Measurements from ENCODE around the gene DCTN2.

The DCTN2 gene

DNA sequence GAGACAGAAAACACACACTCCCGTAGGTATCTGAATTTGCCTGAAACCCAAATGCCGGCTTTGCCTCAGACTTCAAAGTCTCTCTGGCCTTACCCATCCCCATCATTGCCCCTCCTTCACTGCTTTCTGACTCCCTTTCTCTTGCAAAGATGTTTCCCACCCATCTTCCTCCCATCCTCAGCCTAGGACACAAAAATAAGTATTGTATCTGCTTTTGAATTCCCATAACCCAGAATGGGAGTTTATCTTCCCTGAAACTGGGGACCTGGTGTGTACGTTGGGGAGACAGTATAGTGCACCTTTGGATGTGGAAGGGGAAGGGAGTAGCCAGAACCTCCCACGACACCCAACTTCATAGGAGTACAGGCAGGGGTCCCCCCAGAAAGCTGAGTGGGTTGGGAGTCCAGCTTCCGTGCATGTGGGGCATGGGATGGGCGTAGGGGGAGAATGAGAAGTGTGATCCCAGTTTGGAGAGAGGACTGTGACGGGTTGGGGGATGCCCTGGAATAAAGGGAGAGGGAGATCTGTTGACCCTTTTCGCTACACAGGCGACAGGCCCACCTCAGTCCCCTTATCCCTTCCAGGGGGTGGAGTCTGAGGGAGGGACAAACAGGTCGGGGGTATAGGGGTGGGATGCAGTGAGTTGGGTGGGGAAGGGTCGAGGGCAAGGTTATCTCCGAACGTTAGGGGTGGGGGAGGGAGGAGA lies 2.4 kb upstream of the DCTN2 start:
- DNase-seq, result no peak

DNA sequence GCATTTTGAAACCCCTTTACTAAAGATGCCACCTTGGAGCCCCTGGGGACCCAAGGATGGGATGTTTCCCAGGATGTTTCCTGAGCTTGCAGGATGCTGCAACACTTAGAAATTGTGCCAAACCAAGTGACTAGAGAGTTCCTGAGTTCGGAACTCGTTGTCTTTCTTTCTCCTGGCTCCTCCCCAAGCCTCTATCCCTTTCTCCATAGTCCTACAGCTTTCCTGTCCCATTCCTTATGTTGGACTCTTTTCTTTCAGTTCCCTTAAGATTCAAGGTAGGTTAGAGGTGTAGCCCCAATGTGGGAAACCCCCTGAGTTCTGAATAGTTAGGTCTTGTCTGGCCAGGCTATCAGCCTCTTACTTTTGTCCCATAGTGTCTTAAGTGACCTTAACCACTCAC lies 1.5 kb upstream of the DCTN2 start:
- DNase-seq, result no peak

DNA sequence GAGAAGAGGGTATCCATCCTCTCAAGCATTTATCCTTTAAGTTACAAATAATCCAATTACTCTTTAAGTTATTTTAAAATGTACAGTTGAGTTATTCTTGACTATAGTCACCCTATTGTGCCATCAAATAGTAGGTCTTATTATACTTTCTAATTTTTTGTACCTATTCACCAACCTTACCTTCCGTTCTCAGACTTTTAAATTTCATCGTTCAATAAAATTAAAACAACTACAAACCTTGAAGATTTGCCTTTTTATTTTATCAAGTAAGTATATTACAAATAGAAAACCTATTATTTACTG lies 972 bp upstream of the DCTN2 start:
- no peak for DNase-seq

DNA sequence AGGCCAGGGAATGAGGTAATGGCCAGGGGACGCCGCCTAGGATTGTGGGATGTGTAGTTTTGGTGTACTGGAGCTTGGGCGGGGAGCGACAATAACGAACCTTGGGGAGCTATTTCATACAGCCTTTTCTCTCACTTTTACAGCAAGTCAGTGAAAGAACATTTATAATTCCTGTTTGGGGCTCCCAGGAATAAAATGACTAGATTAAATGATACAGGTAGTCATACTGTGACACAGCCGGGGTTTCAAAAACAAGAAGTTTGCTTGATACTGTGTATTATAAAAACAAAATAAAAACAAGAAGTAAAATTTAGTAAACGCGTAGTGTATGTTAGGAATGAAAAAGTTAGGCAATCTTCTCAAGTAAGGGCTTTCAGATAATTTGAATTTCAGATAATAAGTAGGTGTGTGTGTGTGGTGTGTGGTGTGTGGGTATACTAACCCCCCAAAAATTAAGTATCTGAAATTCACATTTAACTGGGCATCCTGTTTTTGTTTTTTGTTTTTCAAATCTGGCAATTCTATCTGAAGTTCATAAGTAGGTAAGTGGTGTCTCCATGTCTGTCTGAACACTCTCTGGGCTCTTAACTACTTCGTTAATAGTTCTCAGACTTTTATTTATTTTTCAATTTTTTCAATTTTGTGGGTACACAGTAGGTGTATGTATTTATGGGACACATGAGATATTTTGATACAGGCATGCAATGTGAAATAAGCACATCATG lies 458 bp upstream of the DCTN2 start:
- DNase-seq, result no peak

DNA sequence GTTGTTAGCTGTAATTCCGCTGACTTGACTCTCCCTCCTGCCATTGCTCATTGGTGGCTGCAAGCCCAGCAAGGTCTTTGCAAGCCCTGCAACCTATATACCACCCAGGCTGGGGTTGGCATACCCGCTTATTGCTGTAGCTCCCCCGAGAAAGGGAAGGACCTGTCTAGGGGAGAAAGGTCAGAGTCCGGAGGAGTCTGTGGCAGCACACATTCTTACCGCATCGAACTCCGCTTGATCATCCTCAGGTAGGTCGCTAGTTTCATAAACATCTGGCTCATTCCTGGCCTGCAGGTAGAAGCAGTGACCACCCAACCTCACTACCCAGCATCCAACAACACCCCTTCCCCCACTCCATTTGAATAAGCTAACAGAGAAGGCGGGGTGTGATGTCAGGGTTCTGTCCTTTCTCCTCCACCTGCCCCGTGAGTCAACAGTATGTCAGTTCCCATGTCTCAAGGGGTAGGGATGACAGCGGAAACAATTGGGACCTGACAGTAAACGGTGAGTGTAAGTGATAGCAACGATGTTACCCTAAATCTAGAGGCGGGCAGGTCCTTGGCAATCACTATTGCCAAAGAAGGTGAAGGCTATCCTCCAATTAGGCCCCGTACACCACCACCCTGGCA lies 1.1 kb downstream of the DCTN2 start:
- peak; percentile 80 to 87 for DNase-seq

DNA sequence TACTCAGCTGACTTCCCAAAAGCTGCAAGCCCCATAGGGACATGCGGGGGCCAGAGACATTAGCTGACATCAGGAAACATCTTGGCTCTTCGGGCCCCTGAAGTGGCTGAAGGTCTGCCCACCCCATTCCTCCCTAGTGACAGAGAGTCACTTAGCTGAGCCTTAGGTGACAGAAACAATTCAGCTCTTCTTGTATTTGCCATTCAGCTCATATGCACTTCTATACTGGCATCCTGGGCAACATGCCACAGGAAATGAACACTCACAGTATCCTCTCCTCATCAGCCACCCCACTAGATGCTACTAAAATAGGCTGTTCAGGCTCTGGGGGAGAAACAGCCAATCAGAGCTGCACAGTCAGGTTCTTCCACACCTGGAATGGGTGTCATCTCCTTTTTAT lies 3.4 kb downstream of the DCTN2 start:
- DNase-seq, result no peak

DNA sequence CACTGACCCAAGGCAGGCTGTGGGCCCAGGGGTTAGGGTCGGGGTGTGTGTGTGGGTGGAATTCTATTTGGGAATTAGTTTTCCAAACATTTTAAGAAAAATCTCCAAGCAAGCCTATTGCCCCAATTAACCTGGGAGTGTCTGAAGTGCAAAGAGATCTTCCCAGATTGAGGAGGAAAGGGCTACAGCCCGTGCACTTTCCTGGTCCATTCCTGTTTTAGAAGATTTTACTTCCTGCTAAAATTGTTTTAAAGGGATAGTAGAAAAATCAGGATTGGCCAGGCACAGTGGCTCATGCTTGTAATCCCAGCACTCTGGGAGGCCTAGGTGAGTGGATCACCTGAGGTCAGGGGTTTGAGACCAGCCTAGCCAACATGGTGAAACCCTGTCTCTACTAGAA lies 5.3 kb downstream of the DCTN2 start:
- no peak for DNase-seq

DNA sequence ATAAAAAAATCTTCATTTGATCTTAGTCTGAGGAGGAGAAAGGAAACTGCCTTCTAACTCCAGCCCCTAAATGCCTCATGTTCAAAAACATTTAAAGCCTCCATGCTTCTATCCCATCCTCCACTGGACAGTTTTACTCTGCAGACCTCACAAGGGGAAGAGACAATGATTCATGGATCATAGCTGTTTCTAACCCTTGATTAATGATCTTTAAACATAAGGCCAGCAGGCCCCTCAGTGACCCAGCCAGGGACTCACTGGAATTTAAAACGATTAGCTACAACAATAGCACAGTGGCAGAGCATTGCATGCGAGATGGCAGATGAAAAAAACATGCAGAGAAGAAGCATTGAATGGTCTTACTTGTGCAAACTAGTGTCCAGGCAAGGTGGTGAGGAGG lies 6.0 kb downstream of the DCTN2 start:
- DNase-seq, result no peak

DNA sequence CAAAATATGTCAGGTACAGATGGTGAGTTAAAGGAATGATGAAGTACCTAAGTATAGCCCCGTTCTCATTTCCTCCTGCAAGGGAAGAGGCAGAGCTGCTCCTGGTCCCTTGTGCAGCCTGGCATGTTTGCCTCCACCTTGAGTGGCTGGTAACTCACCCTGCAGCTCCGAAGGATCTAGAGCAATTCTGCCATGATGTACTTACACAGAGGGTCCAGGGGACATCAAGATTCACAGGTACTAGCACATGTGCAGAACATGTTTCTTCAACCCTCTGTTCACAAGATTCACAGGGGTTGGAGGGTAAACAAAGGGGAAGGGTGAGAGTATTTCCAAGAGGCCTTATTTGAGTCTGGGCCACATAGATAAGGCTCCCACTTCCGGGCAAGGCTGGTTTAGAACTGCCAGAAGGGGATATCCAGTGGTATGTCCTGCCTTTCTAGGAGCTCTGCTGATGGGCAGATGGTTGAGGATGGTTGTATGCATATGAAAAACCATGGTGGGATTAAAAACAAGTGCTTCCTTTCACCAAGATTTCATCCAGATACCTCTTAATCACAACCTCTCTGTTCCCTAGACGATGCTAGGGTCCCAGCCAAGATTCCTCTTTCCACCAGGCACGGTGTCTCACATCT lies 7.7 kb downstream of the DCTN2 start:
- DNase-seq, result no peak

DNA sequence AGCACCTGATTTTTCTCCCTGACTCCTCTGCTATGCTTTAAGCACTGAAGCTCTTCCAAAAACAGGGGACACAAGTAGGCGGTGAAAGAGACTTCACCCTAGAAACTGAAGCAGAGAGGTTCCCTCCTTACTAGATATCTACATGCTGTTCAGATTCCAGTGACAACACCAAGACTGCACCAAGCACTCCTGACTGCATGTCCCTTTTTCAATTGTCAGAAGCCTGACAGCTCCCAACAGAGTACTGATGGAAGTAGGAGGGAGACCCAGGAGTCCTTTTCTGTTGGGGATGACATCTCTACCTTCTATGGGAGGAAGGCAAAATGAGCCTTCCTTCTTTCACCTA lies 10.4 kb downstream of the DCTN2 start:
- DNase-seq, result no peak

DNA sequence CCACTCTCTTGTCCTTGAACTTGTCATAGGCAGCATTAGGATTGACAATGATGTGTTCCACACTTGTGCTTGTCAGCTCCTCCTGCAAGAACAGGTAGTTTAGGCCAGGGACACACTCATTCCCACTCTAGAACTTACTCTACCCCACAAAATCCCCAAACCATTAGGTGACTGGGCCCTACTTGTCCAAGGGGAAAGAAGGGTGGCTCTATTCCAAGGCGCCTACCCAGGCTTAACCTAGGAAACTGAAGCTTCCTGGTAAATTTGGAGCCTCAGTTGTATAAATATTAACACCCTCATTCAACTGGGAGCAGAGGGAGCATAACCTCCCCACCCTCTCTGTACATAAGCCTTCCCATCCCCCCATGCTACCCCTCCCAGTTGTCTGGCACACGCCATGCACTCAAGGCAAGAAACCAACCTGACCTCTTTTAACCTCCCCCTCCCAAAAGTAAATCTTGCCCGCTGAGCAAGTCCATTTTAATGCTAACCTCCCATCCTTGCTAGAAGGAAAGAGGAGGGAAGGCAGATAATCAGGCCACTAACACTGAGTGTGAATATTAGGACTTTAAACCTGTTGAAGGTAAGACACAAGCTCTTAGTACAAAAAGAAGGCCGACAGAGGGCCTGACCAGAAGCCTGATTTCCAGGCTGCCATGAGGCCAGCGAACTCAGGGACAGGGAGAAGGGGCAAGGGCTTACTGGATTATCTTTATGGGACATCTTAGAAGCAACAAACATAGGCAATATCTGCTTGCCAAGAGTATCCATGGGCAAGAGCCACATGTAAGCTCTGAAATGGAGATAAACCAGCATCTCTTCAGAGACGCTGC lies 11.0 kb downstream of the DCTN2 start:
- no peak for DNase-seq

DNA sequence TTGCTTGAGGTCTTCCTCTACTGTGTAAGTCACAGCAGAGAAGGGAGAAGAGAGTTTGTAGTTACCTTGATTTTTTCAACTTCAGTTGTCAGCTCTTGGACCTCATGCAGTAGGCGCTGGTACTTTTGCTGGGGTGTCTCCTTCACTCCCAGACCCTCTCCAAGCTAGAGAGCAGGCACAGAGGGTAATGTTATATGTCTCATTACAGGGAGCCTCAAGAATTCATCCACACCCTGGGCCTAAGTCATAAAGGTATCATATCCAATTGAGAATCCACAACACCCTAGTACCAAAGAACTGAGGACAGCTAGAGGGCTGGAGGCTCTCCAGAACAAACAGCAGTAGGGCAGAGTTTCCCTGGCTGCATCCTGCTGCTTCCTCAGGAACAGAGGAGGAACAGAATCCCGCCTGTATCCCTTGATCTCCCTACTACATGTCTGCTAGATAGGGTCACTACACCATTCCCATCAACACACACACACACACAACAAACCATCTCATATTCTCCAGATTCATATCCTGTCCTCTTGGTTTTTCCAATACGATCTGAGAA lies 11.9 kb downstream of the DCTN2 start:
- no peak for DNase-seq

DNA sequence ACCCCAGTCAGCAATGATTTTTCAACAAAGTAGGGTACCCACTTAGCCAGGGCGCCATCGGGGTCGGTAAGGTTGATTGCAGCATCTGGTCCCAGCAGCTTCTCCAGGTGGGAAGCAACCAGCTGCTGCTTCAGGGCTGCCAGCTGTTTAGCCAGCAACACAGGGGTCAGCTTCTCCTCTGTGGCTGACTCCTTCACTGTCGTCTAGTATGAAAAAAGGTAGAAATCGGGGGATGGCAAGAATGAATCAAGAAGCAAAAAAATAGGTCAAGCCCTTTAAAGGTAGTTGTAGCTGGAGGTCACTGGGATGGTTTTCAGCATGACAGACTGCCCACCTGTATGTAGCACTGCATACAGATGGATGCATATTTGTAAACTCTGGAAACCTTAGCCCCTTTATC lies 12.7 kb downstream of the DCTN2 start:
- DNase-seq, result no peak

DNA sequence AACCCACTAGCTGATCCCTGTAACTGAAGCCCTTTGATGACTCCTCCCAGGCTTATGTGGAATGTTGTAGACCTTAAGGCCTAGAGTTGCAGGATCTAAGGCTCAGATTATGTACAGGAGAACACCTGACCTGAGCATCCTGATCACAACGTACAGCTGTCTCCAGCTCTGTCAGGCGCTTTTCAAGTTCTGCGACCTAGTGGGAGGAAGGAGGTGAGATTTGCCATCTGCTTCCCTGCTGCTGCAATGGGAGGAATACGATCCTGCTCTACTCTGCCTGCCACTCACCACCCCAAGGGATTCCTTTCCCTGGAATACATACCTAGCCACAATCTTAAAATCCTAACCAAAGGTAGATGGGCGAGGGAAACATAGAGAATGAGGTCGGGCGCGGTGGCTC lies 13.9 kb downstream of the DCTN2 start:
- DNase-seq, result no peak

DNA sequence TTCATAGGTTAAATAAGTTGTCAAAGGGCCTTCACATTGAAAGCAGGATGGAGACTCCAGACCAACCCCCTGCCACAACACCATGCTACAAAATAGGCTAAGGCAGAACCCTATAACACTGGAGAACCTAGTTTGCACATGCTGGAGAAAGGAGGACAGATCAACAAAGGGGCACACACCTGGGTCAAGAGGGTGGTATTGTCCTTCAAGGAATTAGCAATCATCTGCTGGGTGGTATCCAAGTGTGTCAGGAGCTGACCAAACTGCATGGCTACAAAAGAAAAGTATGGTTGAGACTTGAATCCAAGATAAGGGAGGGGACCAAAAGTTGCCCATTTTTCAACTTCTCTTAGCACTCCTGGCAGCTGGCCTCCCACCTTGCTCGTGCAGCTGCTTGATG lies 15.2 kb downstream of the DCTN2 start:
- no peak for DNase-seq

DNA sequence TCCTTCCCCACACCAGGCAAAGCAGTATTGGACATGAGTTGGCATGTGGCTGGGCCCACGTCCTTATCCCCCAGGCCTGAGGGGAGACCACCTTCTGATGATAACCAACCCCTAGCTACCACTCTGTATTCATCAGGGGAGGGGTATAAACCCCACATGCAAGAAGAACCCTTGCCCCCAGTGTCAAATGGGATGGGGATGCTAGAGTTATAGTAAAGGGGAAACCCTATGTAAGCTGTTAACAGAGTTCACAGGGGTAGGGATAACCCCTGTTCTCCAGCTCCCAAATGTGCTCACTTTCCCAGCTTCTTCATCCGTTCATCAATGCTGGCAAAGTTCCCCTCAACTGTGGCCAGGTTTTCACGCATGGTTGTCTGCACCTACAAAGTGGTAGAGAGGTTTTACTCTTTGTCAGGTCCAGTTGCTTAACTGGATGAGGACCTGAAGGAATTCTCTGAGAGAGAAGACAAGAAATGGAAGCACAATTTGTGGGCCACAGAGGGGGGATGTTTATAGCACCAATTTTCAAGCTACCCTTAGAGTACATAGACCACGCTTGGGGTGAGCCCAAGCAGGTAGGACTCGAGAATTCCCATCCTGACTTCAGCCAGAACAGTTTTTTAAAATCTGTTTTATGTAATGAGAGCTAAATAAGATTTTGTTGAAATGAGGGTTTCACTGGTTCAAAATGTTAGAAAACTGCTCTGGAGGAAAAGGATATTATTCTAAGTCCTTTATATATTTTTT lies 16.4 kb downstream of the DCTN2 start:
- DNase-seq, result no peak

DNA sequence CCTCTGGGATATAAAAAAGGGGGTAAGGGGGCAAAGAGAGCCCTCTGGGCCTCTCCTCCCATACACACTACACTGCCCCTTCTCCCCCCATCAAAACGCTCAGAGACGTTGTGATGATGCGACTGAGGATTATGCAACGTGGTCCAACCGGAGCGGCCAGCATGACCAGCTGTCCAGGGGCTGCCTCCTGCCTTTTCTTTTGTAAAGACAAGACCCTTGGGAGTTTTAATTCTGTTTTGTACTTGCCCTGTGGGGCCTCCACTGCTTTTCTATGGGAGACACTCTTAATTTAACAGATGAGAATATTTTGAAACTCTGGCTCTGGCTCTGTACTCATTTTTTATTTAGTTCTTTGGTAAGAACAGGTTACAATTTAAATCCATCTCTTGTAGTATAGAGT lies 17.2 kb downstream of the DCTN2 start:
- DNase-seq, result no peak

DNA sequence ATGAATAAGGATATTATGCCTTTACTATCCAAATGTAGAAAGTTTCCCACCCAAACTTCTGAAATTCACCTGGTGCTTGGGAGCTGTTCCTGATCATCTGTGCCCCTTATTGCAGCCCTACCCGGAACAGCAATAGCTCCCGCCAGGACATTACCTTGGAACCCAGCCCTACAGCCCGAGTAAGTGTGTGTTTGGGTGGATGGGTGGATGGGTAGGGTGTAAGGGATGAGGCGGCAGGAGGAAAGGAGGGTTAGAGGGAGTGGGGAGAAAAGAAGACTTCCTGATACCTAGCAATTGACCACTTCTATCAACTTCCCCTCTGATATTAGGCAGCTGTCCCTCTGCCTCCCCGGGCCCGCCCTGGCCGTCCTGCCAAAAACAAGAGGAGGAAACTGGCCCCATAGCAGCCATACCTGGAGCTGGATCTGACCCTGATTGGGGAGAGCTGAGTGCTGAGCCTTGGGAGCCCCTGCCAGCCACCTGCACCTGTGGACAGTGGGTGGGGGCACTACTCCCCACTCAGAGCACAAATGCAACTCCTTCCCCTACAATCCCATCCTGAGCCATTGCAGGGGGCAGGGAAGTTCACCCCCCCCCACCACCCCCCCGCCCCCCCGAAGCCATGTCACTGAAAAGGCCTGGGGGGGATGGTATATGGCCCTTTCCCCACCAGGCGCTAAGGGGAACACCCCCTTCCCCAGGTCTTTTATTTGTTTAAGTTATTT lies 18.0 kb downstream of the DCTN2 start:
- DNase-seq, result no peak

DNA sequence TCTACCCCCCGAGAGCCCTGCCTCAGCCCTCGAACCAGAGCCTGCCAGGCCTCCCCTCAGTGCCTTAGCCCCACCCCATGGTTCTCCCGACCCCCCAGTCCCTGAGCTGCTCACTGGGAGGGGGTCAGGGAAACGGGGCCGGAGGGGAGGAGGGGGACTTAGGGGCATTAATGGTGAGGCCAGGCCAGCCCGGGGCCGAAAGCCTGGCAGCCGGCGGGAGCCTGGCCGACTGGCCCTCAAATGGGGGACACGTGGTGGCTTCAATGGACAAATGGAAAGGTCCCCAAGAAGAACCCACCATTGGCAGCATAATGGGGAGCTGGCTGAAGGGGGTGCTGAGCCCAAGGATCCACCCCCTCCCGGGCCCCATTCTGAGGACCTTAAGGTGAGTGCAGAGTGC lies 18.8 kb downstream of the DCTN2 start:
- no peak for DNase-seq

DNA sequence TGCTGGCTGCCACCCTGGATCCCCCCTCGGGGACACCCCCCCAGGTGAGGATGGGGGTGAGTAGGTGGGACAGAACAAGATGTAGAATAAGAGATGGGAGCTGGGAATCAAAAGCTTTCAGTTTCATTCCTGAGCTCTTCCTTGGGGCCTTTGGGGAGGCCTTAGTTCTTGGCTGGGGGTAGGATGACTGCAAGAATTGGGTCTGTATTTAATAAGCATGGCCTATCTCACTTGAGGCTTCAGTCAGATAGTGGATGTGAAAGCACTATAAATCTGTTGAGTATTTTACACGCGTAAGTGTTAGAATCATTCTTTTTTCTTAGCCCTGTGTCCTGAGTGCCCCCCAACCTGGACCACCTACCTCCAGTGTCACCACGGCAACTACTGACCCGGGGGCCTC lies 19.8 kb downstream of the DCTN2 start:
- DNase-seq, result no peak

DNA sequence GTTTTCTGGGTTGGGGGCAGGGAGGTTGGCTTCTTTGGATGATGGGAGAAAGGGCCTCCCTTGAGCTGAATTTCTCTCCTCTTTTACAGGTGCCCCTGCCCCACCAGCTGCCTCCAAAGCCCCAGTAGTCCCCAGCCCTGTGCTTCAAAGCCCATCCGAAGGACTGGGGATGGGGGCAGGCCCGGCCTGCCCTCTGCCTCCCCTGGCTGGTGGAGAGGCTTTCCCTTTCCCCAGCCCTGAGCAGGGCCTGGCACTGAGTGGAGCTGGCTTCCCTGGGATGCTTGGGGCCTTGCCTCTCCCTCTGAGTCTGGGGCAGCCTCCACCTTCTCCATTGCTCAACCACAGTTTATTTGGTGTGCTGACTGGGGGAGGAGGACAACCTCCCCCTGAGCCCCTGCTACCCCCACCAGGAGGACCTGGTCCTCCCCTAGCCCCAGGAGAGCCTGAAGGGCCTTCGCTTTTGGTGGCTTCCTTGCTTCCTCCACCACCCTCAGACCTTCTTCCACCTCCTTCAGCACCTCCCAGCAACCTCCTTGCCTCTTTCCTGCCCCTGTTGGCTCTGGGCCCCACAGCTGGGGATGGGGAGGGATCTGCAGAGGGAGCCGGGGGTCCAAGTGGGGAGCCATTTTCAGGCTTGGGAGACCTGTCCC lies 20.4 kb downstream of the DCTN2 start:
- DNase-seq, result no peak

Measured in NCI-H526 (cell line).